OCI-LY3 (cell line): ENCODE data around the gene PCBP2.

Experiments
- CTCF ChIP-seq: fragments of 200-600, 300-600 bp; sonication (generic); IDR thresholded peaks from 2 replicates; pipeline ENCODE4 v1.5.1; 2014; ENCODE audit warnings: antibody characterized with exemption, low read length, low read depth
- EZH2phosphoT487 ChIP-seq: fragments of 200-600 bp; shearing (Covaris generic); IDR thresholded peaks from 2 replicates; pipeline ENCODE4 v1.6.1; 2018; ENCODE audit warnings: antibody characterized with exemption, mixed run types, low read depth

GRCh38 chr12:53507603-53507885 is 55.6 kb downstream of the PCBP2 start:
- TF ChIP-seq CTCF (no peak), EZH2phosphoT487 (no peak)
